NCI-H748 treated with DMSO at 0.1 percent for 48 hours (cell line): ENCODE results near the gene PLB1.

Source experiments
- DNase-seq: peaks from one replicate; lab custom pipeline; 2025; lab: John Stamatoyannopoulos, UW

PLB1 gene

DNA sequence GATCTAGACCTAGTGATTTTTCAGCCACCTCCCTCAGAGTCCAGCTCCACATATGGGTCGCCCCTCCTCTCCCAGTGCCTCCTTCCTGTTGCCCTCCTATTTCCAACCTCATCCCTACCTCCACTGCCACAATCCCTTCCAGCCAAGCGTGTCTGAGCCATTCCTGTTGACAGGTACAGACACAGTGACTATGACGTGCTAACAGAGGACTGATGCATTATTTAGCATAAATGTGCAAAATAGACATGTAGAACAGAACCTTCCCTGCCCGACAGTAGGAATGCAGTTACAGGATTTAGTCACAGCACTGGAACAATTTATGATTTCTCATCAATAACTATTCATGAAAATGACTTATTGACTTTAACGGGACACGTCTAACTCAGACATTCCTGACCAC lies 171.4 kb downstream of the PLB1 start:
- DNase-seq, result no peak

DNA sequence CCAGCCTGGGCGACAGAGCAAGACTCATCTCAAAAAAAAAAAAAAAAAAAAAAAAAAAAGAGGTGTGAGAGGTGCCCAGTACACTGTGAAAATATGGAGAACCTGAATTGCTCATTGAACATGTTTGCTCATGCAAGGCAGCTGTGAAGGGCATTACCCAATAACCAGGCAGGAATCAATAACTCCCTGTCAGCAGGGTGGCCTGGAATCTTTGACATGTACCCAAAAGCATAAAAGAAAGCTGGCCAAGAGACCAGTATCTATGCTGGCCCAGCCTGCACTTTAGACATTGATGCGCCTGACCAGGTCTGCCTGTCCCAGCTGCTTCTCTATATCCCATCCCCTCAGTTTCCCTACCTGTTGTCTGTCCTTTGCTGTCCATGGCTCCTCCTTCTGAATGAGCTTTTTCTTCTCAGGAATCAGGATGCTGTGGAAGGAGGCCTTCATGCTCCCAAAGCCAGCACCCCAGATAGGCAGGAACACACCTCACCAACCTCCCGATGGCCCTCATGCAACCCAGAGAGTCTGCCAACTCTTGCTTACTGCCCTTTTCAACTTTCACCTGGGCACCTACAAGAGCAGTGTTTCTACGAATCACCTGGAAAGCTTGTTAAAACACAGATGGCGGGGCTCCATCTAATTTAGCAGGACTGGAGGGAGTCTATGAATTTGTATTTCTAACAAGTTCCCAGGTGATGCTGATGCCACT lies 172.4 kb downstream of the PLB1 start:
- no peak for DNase-seq

DNA sequence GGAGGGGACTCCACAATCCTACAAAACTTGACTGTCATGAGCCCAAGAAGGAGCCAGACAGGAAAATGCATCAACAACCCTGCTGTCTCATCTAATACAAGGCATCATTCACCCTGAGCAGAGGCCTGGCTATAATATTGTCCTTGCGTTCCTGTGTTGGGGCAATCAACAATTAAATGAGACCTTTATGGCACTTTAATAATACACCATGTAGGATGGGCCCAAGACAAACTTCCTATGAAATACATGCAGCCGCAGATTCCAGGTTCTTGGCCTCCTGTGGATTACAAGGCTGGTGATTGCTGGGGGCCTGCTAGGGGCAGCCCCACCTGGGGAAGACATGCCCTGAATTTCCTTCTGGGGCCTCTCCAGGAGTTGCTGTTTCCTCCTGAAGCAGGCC lies 173.0 kb downstream of the PLB1 start:
- no peak for DNase-seq

DNA sequence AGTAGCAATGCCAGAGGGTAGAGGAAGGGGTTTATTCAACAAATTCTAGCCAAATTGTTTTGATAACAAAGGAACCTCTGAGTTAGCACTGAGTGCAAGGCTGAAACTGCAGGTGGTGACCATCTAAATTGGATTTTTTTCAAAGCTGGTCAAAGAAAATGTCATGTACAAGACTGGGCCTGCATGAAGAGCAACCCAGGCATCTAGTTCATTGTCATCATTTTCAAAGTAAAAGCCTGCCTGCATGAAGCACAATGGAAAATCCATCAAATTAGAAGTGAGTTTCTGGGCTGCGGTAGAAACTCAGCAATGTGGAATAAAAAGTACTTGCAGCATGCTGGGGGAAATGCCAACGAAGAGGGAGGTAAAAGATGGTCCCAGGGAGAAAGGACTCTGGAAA lies 175.0 kb downstream of the PLB1 start:
- no peak for DNase-seq

DNA sequence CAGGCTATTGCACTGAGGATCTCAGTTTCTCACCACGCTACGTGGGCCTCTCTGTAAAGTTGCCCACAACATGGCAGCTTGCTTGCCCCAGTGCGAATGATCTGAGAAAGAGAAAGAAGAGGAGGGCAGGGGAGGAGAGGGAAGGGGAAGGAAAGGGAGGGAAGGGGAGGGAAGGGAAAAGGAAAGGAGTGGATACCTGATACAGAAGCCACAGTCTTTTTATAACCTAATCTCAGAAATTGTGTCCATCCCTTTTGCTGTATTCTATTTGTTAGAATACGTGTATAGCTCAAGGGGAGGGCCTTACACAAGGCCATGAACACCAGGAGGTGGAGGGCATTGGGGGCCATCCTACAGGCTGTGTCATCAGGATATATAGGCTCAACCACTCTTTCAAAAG lies 177.5 kb downstream of the PLB1 start:
- DNase-seq, result no peak

DNA sequence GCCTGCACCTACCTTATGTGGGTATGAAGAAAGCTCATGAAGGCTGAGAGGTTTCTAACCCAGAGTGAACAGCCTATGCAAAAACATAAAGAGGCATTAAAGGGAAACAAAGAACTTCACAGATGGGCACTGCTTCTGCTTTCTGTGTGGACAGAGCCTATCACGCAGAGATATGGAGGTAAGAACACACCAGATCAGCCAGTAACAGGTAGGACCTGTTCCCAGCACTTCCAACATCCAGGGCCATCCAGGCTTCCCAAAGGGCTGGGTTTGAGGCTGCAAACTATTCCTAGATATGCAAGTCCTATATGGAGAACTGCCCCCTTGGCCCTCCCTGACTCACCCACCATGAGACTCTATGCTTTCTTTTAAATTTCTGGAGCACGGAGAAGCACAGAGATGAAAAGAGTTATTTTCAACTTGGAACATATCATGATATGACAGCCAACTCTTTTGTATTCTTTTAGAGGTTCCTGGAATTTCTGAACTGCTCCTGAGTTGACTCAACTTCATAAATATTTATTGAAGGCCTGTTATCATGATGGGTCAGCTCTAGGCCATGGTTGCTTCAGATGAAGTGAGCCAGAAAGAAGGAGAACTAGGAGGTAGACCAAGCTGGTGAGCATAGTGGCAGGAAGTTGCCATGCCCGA lies 178.3 kb downstream of the PLB1 start:
- DNase-seq, result no peak

DNA sequence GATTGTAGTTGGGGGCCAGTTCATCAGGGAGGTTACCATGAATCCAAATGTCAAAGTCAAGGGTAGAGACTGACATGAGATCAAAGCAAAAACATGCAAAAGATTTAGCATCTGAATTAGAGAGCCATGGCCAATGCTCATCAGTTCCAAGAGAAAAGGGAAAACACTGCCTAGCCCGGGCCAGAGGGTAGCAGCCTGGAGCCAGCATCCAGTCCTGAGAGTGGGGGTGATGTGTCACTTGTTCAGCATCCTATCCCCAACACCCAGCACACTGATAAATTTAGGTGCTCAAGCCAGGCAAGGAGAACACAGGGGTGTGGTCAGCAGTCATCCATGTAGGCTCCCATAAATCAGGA lies 178.8 kb downstream of the PLB1 start:
- DNase-seq, result no peak

DNA sequence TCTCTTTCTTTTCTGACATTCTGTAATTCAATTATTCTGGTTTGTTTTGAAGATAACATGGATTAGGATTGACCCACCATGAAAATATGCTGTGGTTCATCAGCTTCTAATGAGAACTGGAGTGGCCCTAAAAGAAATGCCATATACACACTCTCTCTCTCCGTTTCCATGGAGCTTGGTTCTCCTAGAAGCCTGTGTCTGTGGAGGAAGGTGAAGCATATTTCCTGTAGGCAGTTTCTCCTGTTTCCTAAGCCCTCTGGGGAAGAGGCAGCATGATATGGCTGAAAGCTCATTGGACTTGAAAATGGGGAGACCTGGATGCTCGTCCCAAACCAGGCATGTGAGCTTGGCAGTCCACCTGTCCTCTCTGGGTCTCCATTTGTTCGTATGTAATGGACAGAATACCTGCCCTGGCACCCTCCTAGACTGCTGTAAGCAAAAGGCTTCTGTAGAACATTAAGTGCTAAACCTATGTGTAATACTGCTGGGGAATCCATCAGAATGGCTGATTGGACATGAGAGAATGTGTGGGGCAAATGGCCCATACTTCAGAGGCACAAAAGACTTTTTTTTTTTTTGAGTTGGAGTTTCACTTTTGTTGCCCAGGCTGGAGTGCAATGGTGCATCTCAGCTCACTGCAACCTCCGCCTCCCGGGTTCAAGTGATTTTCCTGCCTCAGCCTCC lies 180.4 kb downstream of the PLB1 start:
- DNase-seq, result no peak

DNA sequence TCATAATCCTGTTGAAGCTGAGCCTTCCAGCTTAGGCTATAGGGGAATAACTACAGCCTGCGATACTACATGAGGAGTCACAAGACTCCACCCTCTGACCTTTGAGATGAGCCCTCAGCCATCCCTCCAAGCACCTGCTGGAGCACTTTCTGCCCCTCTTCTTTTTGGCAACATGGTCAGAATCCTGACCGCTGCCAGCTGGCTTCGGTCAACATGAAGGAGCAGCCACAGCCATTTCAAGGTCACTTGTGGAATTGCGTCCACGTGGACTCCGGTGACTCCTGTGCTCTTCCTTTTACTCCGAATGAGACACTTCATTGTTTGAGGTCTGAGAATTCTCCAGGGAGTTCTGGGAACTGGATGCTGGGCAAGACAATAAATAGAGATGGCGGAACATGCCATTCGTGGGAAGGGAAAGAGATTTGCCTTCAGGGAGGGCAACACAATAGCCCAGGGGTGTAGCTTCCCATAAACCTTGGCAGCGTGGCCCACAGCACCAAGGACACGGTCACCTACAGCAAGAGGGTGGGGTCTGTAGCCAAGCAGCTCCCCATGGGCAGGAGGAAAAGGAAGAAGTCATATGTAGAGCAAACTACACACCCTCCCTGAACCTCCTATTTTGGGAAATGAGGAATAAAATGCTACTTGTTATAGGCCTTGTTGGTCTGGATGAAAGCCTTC lies 182.5 kb downstream of the PLB1 start:
- no peak for DNase-seq

DNA sequence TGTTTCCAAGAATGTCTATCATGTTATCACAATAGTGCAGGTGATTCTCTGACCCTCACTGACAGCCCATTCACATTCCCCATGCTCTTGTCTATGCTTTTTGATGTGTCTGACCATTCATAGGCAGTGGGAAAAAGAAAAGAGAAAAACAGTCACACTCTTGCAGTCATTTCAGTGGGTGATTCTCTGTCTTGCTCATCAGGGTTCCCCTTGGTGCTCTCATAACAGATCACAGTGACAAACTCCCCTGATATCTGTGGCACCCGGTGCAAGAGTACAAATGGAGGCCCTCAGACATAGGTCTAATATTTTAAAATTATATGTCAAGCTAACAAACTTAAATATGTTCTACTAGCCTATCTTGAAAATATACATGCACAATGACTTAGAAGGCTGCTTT lies 183.1 kb downstream of the PLB1 start:
- DNase-seq, result no peak

DNA sequence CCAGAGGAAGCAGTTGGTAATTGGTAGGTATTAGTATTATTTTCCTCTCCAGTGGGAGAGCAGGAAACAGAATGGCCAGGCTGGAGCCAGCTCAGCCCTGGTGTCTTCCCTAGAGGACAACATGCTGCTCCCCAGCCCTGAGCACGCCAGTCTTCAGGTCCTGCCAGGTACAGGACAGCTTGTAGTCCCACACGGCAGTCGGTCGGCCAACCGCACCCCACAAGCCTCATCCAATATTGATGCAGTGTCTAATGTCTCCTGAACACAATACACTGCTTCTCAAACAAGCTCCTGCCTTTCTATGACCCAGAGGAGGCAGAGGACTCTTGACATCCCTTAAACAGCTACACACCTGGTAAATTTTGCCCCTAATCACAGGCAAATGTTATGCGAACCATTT lies 184.8 kb downstream of the PLB1 start:
- DNase-seq, result no peak

DNA sequence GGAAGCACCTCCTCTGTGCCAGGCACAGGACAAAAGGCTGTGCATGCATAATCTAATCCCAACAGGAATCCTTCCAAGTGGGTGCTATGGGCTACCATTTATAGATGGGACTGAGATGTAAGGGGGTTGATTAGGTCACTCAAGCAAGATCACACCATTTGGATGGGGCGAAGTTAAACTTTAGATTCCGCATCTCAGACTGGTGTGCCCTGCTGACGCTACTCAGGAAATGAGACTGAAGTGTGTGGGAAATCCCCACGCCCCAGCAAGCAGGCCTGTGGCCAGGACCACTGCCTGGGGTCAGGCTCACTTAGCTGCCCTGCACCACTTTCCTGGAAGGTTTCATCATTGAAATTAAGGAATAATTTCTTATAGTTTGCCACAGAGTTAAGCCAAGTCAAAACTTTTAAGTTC lies 185.3 kb downstream of the PLB1 start:
- no peak for DNase-seq

DNA sequence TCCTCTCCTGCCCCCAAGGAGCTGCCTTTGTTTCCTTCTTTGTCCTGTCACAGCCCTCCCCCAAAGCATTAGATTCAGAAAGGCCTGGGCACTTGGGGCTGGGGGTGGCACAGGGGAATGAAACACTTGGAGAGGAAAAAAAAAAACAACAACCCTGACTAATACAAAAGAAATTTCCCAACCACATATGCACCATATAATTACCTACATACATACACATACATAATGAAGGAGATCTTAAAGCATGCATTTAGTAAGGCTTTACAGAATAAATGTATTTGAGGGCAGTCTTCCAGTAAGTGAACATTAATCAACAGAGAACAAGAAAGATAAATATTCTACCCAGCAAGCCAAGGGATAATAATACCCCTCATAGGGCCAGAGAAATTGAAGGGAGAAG lies 185.7 kb downstream of the PLB1 start:
- no peak for DNase-seq

DNA sequence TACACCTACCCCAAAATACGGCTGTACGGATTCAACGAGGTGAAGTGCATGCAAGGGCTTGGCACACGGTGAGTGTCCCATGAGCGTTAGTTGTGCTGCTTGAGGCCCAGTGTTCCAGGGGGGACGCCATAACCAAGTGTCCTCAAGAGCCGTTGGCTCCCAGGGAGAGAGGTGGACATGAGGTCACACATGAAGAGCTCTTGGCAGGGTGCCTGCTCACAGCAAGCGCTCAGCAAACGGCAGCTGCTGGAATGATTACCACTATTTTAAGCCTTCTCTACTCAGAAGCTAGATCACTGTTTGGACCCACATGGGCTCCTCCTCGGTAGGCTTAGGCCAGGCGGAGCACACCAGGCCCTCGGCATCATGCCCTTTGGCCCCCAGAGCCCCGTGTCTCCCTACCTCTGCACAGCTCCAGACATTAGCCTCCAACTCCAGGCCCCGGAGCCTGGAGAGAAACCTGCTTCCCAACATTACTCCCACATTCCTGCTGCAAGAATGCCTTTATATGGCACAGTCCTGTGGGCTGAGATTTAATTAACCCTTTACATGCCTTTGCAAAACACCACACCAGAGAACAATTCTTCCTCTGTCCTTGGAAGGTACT lies 187.3 kb downstream of the PLB1 start:
- no peak for DNase-seq

DNA sequence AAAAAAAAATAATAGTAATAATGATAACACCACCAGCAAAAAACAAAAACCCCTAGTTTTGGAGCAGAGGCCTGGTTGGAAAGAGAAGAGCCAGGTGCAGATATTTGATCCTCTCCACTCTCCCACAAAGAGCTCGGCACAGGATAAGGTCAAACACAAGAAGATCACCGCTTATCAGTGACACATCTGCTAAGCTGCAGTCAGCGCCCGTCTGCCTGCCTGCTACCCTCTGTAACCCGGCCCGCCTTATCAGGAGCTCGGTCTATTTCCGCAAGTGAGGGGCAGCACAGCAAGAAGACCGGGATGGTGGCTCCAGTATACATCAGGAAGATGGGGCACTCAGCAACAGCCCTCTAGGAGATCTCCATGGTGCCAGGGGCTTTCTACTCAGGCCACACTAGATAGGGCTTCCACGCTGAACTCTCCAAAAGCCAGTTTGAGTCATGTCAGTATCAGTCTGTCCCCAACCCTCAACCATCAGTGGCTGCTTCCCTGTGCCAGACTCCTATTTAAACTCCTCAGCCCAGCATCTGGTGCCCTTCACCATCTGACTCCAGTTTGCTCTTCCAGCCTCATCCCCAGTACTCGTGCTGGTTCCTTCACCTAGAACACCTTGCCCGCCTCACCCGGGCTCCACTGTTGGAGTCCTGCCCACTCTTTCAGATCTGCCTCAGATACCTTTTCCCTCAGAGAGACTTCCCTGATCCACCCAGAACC lies 188.4 kb downstream of the PLB1 start:
- no peak for DNase-seq

DNA sequence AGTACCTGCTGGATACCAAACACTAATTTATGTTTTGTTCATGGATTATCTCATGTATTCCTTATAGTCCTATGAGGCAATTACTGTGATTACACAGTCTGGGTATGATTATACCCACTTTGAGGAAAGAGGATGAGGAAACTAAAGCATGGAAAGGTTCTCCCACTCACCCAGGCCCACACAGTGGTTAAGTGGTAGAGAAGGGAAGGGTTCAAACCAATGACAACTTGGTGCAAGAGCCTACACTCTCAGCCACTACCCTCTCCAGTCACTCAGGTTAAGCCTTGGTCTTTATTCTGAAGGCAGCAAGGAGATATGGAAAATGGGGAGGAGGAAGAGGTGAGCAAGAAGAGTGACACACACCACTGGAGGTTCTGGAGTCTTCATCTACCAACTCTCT lies 191.3 kb downstream of the PLB1 start:
- DNase-seq, result no peak

DNA sequence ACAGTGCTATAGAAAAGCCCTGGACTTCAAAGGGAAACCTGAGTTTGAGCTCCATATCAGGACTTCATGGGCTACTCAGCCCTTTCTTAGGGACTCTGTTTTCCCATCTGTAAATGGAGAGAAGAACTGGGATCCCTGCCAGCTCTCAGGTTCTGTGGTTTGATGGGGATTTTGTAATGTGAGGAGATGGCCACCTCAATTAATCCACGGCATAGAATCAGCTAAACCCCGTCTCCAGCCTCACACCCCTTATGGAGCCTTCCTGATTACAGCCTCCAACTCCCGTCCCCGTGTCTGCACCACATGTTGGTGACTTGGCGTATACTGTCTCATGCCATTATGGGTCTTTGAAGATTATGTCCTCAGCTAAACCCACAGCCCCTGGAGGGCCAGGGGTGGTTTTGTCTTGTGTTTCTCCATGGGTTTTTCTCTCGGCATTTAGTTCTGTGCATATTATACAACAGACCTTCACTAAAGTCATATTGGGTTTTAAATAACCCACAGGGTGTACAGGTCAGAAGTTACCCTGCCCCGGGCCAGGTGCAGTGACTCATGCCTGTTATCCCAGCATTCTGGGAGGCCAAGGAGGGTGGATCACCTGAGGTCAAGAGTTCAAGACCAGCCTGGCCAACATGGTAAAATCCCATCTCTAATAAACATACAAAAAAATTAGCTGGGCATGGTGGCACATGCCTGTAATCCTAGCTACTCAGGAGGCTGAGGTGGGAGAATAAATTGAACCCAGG lies 192.0 kb downstream of the PLB1 start:
- no peak for DNase-seq

DNA sequence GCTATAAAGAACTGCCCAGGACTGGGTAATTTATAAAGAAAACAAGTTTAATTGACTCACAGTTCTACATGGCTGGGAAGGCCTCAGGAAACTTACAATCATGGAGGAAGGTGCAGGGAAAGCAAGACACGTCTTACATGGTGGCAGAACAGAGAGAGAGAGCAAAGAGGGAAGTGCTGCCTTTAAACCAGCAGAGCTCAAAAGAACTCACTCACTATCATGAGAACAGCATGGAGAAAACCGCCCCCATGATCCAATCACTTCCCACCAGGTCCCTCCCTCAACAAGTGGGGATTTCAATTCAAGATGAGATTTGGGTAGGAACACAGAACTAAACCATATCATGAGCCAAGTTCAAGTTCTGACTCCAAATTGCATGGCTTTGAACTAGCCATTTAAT lies 193.0 kb downstream of the PLB1 start:
- DNase-seq, result no peak

DNA sequence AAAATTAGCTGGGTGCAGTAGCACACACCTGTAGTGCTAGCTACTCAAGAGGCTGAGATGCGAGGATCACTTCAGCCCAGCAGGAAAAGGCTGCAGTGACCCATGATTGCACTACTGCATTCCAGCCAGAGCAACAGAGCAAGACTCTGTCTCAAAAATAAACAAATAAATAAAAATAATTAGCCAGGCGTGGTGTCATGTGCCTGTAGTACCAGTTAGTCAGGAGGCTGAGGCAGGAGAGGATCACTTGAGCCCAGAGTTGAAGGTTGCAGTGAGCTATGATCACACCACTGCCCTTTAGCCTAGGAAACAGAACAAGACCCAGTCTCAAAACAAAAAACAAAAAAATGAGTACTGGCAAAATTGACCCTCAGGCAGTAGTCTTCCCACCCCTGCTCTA lies 193.9 kb downstream of the PLB1 start:
- no peak for DNase-seq

DNA sequence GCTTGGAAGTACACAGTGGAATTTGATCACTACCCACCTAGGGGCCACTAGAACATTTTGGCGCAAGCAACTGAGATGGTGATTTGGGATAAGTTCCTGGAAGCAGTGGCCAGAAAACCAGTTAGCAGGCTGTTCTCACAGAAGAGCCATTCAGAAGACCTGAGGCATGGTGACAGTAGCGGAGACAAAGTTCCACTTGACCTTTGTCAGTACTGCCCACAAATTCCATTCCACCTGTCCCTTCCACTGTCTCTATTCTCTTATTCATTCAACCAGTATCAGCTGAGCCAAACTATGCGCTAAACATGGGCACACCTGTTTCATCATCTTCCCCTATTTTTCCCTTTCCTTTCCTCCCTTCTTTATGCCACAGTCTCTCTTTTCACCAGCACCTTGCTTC lies 196.6 kb downstream of the PLB1 start:
- no peak for DNase-seq

DNA sequence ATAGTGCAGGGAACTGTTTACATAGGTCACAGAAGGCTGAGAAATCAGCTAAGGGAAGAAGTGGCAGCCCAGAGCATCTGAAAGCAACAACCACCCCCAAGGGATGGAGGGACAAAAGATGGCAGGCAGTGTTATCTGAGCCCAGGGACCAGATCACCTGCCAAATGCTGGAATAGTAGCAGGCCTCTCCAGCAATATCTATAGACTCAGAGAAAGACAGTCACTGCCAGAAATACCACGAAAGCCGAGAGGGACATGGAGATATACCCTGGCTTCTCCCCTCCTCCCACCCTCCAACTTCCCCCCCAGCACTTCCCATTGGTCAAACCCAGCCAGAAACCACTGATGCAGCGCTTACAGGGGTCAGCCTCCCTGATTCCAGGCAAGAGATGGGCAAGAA lies 197.4 kb downstream of the PLB1 start:
- no peak for DNase-seq
